GM19397 (cell line): ENCODE results near the gene ING5.
A peak's percentile ranks its signal among the peaks of the same experiment; 100 is the strongest.

Source experiments
- ATAC-seq: cut with Tn5 transposase; IDR thresholded peaks from one replicate; pipeline ENCODE4 v1.9.1; 2021; ENCODE audit warnings: mild to moderate bottlenecking, moderate library complexity; ENCODE audit not compliant: unreplicated experiment

The ING5 gene

GRCh38 chr2:241672243-241673188 lies 29.3 kb upstream of the ING5 start:
- ATAC-seq = no peak

DNA sequence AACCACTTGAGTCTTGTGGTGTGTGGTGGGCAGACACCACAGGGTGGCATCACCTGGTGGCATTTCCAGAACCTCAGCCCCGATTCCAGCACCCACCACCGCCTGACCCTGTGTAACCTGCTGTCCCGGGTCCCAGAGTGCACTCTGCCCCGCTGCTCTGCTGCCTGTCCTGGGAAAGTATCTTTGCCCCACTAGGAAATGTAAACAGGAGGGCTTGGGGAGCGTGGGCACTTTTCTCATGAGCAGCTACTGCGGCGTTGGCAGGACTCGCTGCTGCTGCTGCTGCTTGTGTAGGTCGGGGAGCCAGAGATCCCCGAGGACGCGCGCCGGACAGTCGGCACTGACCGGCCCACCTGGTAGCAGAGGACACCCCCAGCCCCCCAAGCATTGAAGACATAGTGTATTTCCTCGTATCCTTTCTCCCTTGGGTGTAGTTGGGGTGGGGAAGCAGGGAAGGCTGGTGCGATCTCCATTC lies 28.6 kb upstream of the ING5 start:
- ATAC-seq = no peak

GRCh38 chr2:241673797-241674725 lies 27.8 kb upstream of the ING5 start:
- no peak for ATAC-seq

DNA sequence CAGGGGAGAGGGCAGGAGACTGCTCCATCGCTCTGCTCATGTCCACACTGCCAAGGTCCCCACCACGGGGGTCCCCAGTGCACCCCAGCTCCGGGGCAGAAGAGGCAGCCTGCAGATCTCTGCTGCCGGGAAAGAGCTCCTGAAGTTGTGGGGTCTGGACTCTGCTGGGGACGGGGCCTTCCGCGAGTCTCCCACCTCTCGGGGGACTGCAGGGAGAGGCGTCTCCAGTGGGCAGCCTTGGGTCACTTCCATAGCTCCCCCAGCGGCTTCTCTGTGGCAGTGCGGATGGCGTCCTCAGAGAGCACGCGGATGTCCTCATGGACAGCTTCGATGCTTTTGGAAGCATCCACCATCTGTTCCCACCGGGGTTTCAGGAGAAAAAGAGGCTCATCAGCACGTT lies 26.0 kb upstream of the ING5 start:
- ATAC-seq = no peak

DNA sequence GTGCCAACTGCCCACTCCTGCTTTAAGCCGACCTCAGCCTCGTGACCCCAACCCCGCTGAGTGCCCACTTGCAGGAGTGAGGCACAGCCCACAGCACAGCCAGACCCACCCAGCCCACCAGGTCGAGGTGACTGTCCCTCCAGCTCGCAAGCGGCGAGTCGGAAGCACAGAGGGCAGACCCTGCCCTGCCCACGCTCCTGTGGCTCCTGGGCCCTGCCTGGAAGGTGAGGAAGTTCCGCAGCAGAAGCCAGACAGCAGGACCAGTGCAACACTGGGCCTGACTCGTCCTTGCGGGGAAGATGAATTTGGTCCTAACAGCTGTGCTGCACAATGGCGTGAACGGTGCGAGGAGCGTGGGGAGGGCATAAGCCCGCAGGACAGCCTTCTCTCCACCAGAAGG lies 25.2 kb upstream of the ING5 start:
- ATAC-seq = no peak

GRCh38 chr2:241677392-241677791 lies 24.4 kb upstream of the ING5 start:
- ATAC-seq = no peak

DNA sequence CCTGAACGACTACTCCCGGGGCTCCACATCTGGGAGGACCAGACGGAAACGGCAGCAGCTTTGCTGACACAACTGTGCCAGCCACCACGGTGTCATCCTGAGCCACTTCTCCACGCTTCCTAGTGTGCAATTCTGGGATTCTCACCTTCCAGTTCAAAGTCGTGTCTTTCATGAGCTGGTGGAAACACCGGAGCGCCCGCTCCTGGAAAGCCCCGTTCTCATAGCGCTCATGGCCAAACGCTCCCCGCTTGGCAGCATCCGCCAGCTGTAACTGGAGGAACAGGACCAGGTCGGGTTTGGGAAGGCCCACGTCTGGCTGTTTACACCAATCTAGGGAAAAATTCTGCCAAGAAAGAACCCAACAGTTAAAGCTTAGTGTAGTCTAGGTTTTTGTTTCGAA lies 23.5 kb upstream of the ING5 start:
- no peak for ATAC-seq

GRCh38 chr2:241678784-241679540 lies 22.9 kb upstream of the ING5 start:
- ATAC-seq = no peak

DNA sequence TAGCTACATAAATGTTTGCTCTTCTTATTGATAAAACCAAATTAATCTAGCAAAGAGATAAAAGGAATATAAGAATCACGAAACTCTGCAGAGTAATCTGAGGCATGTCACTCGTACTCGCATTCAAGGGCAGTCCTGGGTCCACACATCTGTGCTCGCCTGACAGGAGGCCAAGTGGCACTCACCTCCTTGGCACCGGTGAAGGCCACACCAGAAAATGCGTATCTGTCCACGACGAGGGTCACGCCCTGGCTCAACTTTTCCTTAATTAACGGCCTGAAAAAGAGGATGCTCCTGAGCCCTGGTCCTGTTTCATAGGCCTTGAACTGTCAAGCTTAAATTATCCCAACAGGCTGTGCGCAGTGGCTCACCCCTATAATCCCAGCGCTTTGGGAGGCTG lies 21.8 kb upstream of the ING5 start:
- ATAC-seq = no peak

- ATAC-seq = no peak
Observed at GRCh38 chr2:241680827-241681599, 20.8 kb upstream of the ING5 start.

GRCh38 chr2:241686324-241686649 lies 15.6 kb upstream of the ING5 start:
- ATAC-seq = peak; percentile 12

DNA sequence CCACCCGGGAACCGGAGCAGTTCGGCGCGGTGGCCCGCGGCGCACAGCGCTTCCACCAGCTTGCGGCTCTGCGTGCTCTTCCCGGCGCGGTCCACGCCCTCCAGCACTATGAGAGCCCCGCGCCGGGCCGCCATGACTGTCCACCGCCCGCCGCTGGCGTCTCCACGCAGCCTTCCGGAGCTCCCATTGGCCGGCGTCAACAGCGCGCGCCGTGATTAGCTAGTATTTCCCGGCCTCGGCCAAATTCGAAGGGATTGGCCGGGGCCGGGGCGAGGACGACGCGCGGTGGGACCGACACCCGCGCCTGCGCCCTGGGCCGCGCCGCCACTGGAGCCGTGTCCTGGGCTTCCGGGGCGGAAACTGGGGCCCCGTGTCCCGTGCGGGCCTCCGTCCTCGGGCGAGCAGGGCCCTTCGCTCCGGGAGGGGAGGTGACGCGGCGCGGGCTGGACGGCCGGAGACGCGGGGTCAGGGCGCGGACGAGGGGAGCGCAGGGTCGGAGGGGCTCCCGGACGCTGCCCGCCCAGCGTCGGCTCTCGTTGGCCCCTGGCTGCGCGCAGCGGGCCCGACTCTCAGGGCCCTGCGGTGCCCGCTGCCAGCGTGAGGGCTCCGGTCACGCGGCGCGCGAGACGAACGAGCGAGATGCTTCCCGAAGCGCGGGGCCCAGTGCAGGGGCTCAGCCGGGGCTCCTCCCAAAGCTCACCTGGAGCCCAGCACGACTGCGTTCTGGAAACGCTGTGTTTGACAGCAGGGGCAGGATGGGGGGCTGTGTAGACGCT lies 15.0 kb upstream of the ING5 start, which contains the start of gene DTYMK:
TSS of gene DTYMK (minus strand) at position 166 of the 776 bp plus-strand sequence. CDS start at position 134, 32 bp downstream.
- ATAC-seq = peak; percentile 92

GRCh38 chr2:241689306-241689705 lies 12.5 kb upstream of the ING5 start:
- ATAC-seq = no peak

- no peak for ATAC-seq
Observed at GRCh38 chr2:241690202-241690717, 11.6 kb upstream of the ING5 start.

- no peak for ATAC-seq
Observed at GRCh38 chr2:241692448-241692847, 9.4 kb upstream of the ING5 start.

- ATAC-seq = no peak
Observed at GRCh38 chr2:241695651-241696050, 6.2 kb upstream of the ING5 start.

DNA sequence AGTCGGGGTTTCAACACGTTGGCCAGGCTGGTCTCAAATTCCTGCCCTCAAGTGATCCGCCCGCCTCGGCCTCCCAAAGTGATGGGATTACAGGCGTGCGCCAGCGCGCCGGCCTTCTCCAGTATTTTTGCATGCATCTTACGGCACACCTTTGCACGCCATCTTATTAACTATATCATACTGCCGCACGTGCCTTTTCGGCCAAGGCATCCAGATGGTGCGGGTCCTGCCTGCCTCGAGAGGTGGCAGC lies 765 bp upstream of the ING5 start:
- ATAC-seq = no peak

- ATAC-seq = peak; percentile 67
Observed at GRCh38 chr2:241702155-241703031, 554 bp downstream of the ING5 start.
